GM12878 (cell line): Measurements from ENCODE around the gene PRAC2. TPM values are rescaled to one million over a fixed set of nuclear protein-coding genes. Genes with fewer than 3 reads are reported as not detected.

Source experiments
- ATAC-seq: fragments of 200-7000 bp; cut with Tn5 transposase; 3 replicates; pipeline ENCODE4 v1.9.1; 2020; ENCODE audit warnings: mild to moderate bottlenecking, moderate library complexity
- BruUV-seq: library from RNA; stranded (reverse); fragments of 400-500 nt; replicated peaks from 2 replicates; lab custom pipeline; 2021; lab: Mats Ljungman, UMichigan
- CTCF ChIA-PET: fragments of 300-600 bp; sonication (Branson Sonifier 250); formaldehyde crosslinking; extraction: SDS; loops from one replicate; lab custom pipeline; 2021; ENCODE audit warnings: inconsistent platforms; lab: Yijun Ruan, JAX
- POLR2A ChIA-PET: fragments of 350-600 bp; formaldehyde crosslinking; extraction: SDS; loops from one replicate; lab custom pipeline; 2021; ENCODE audit warnings: inconsistent platforms; lab: Charles Lee
- RAD21 ChIA-PET: fragments of 300-600 bp; sonication (Branson Sonifier 250); formaldehyde crosslinking; loops from one replicate; lab custom pipeline; 2023; ENCODE audit warnings: antibody characterized with exemption; ENCODE audit not compliant: unreplicated experiment; lab: Charles Lee
- SMC1A ChIA-PET: fragments of 300-600 bp; sonication (Branson Sonifier 250); formaldehyde crosslinking; loops from one replicate; lab custom pipeline; 2023; ENCODE audit not compliant: unreplicated experiment, uncharacterized antibody; lab: Charles Lee
- DNase-seq: peaks from one replicate; pipeline ENCODE4 v3.0.0-alpha.2; 2011; ENCODE audit warnings: low read depth, low spot score
- FAIRE-seq: peaks from 3 replicates; lab custom pipeline; 2011; peaks lifted over from hg19 to GRCh38; lab: Jason Lieb, UNC
- H2AFZ ChIP-seq: 2 replicates; pipeline ENCODE4 v1.6.0; 2011; ENCODE audit warnings: low read depth, low read length, control low read depth; ENCODE audit not compliant: control insufficient read depth
- H3K27ac ChIP-seq: 2 replicates; pipeline ENCODE4 v1.5.1; 2011; ENCODE audit warnings: control low read depth; ENCODE audit not compliant: control insufficient read depth, insufficient read depth
- H3K27me3 ChIP-seq, 2 experiments: replicated peaks in 1 of 2; 2 replicates each; pipeline versions ENCODE4 v1.6.0 to v1.6.1; 2011; ENCODE audit warnings: low read length in 1 of 2; ENCODE audit not compliant: control insufficient read depth in 2 of 2, insufficient read depth in 2 of 2
- H3K36me3 ChIP-seq, 2 experiments: 2 replicates each; pipeline ENCODE4 v1.5.1; 2011; ENCODE audit warnings: low read length in 1 of 2; ENCODE audit not compliant: control insufficient read depth in 2 of 2, insufficient read depth in 2 of 2
- H3K4me1 ChIP-seq: 2 replicates; pipeline ENCODE4 v1.6.1; 2011; ENCODE audit warnings: mild to moderate bottlenecking, low read length, moderate library complexity, mixed read lengths; ENCODE audit not compliant: control insufficient read depth, insufficient read depth
- H3K4me2 ChIP-seq: 2 replicates; pipeline ENCODE4 v1.6.0; 2011; ENCODE audit warnings: control low read depth; ENCODE audit not compliant: control insufficient read depth, insufficient read depth
- H3K4me3 ChIP-seq: fragments of 200-600 bp; sonication (generic); 2 replicates; pipeline ENCODE4 v1.5.1; 2016
- H3K79me2 ChIP-seq: 2 replicates; pipeline ENCODE4 v1.6.0; 2011; ENCODE audit warnings: low read length; ENCODE audit not compliant: control insufficient read depth, insufficient read depth
- H3K9ac ChIP-seq: 2 replicates; pipeline ENCODE4 v1.8.0; 2011; ENCODE audit warnings: low read length, control low read depth, mixed read lengths; ENCODE audit not compliant: control insufficient read depth, insufficient read depth
- H3K9me3 ChIP-seq: replicated peaks from 3 replicates; pipeline ENCODE4 v1.5.1; 2011; ENCODE audit warnings: mild to moderate bottlenecking, low read length; ENCODE audit not compliant: control insufficient read depth, insufficient read depth
- H4K20me1 ChIP-seq: 2 replicates; pipeline ENCODE4 v1.6.0; 2011; ENCODE audit not compliant: control insufficient read depth, insufficient read depth
- BMI1 ChIP-seq: fragments of 450-650 bp; IDR thresholded peaks from 2 replicates; pipeline ENCODE4 v1.6.1; 2016; ENCODE audit warnings: mild to moderate bottlenecking, moderate library complexity, borderline replicate concordance
- E4F1 ChIP-seq: fragments of 450-650 bp; IDR thresholded peaks from 2 replicates; pipeline ENCODE4 v1.6.1; 2018; ENCODE audit warnings: borderline replicate concordance, mild to moderate bottlenecking; ENCODE audit not compliant: partially characterized antibody
- EED ChIP-seq: sonication (generic); IDR thresholded peaks from 2 replicates; pipeline ENCODE4 v1.6.1; 2016; ENCODE audit warnings: antibody characterized with exemption, low read depth
- EZH2 ChIP-seq: IDR thresholded peaks from 2 replicates; pipeline ENCODE4 v1.6.1; 2012; ENCODE audit warnings: low read depth, mild to moderate bottlenecking, control low read depth, inconsistent platforms, low read length, borderline replicate concordance; ENCODE audit not compliant: control insufficient read depth
- HDAC6 ChIP-seq: fragments of 200-600 bp; sonication (generic); IDR thresholded peaks from one replicate; pipeline ENCODE4 v1.8.0; 2017; ENCODE audit warnings: antibody characterized with exemption; ENCODE audit not compliant: unreplicated experiment
- RB1 ChIP-seq: fragments of 450-650 bp; formaldehyde crosslinking; IDR thresholded peaks from 2 replicates; pipeline ENCODE4 v1.6.1; 2017; ENCODE audit warnings: mild to moderate bottlenecking, borderline replicate concordance
- SUZ12 ChIP-seq: fragments of 200-600 bp; sonication (generic); IDR thresholded peaks from one replicate; pipeline ENCODE4 v1.6.1; 2018; ENCODE audit warnings: antibody characterized with exemption, mild to moderate bottlenecking; ENCODE audit not compliant: unreplicated experiment
- WGBS: methylation state at CpG from one replicate; pipeline ENCODE4 v1.1.6; 2016; ENCODE audit warnings: low lambda C conversion rate; ENCODE audit not compliant: insufficient replicate concordance, insufficient coverage; ENCODE audit errors: missing lambda C conversion rate; 5-methylcytosine and 5-hydroxymethylcytosine counted together
- in situ Hi-C: fragments of 300-500 bp; cut with MboI; formaldehyde crosslinking; loops from 9 replicates; pipeline ENCODE4 v1.14.3; 2018; ENCODE audit warnings: mixed read lengths
- intact Hi-C: fragments of 100-400 bp; cut with micrococcal nuclease; formaldehyde crosslinking; loops from one replicate; pipeline ENCODE4 v1.14.2; 2022; ENCODE audit not compliant: unreplicated experiment
- polyA plus RNA-seq, 11 experiments: library from polyadenylated mRNA; depleted of rRNA in 4 of 11; unstranded in 6 of 11; stranded (reverse) in 5 of 11; fragments of >200 nt; fragmentation: Nextera tagmentation in 4 of 11; fragmentation: Illumina TruSeq in 1 of 11; extraction: Ambion mirVana in 4 of 11; extraction: Trizol in 1 of 11; gene quantifications; 1 replicate in 1 of 11; 2 replicates in 10 of 11; pipeline versions ENCODE4 v1.2.1 to v1.2.3, GENCODE V29; 2011 to 2016; ENCODE audit warnings: inconsistent platforms in 2 of 11, missing spikeins in 2 of 11, low read depth in 1 of 11
- total RNA-seq, 4 experiments: library from RNA; depleted of rRNA in 3 of 4; stranded (reverse); fragments of >200 nt in 3 of 4; fragmentation: Illumina TruSeq in 1 of 4; extraction: Trizol in 1 of 4; gene quantifications; 2 replicates each; pipeline versions ENCODE4 v1.2.1 to v1.2.3, GENCODE V29; 2013 to 2021

Gene PRAC2
- total and polyA plus RNA-seq, 10 of the 15 experiments (the other 5 are each of a cell fraction or from before 2014, with no cell fraction given) = 0.31 TPM; not detected in 9

- TF ChIP-seq E4F1 = no peak
- no peak for TF ChIP-seq RB1
- no peak for TF ChIP-seq BMI1
- TF ChIP-seq EZH2 = no peak
- no peak for TF ChIP-seq EED
Observed at GRCh38 chr17:48725004-48725287, 2.0 kb downstream of the PRAC2 start (continued).

GRCh38 chr17:48725288-48726064 lies 2.5 kb downstream of the PRAC2 start:
- DNase-seq = no peak
- H3K4me2 ChIP-seq = no peak overlapping the region
- CTCF ChIA-PET = interaction anchor here (0.6 to 7.5 kb wide), 21 partner anchors 15 to 338 kb away, joined by 3 to 108 read pairs (median 5); no protein-coding TSS in a partner anchor
- H3K9ac ChIP-seq = no peak overlapping the region
- WGBS = 14% methylated on average over 38 of the region's 38 CpGs
- no peaks in the 10 kb centered on the region for H4K20me1 ChIP-seq
- H3K27me3 ChIP-seq = peaks cover 28 to 48% of the 10 kb centered on the region in 2 experiments
- in situ Hi-C loops = loop anchor here (5.0 kb wide), 1 partner anchor 157 kb away; no protein-coding TSS in a partner anchor
- no TSS peak for BruUV-seq
- SMC1A ChIA-PET = interaction anchor here (1.0 to 3.9 kb wide), 7 partner anchors 16 to 154 kb away, joined by 3 to 26 read pairs (median 6); no protein-coding TSS in a partner anchor
- no peak overlapping the region for H2AFZ ChIP-seq
- ATAC-seq = no peak
- no peak for FAIRE-seq
- RAD21 ChIA-PET = interaction anchor here (0.6 to 5.5 kb wide), 9 partner anchors 46 to 529 kb away, joined by 3 to 67 read pairs (median 5); no protein-coding TSS in a partner anchor
- H3K4me3 ChIP-seq = no peak overlapping the region
- intact Hi-C loops = no loop called here
- H3K4me1 ChIP-seq = no peaks in the 10 kb centered on the region; the same call in 1 of the 2 replicates
- H3K27ac ChIP-seq = no peak overlapping the region
- H3K9me3 ChIP-seq = no peaks in the 10 kb centered on the region
- POLR2A ChIA-PET = no interaction called here
- no peak for TF ChIP-seq HDAC6
- peak; percentile 87 for TF ChIP-seq SUZ12
- no peaks in the 10 kb centered on the region for H3K36me3 ChIP-seq
- H3K79me2 ChIP-seq = no peaks in the 10 kb centered on the region
